DMS153 treated with DMSO at 0.1 percent for 48 hours (cell line): ENCODE results near the gene NGLY1.
A peak's percentile ranks its signal among the peaks of the same experiment; 100 is the strongest.

Experiments
- DNase-seq: peaks from one replicate; lab custom pipeline; 2025; ENCODE audit not compliant: unreplicated experiment; lab: John Stamatoyannopoulos, UW

The NGLY1 gene

GRCh38 chr3:25782938-25783660, at the start of gene NGLY1:
Gene NGLY1, minus strand, starts transcription at chr3:25783443. Its CDS starts 53 bp downstream, at chr3:25783390.
- DNase-seq = no peak

GRCh38 chr3:25831578-25831977, 48.3 kb upstream of the NGLY1 start:
- no peak for DNase-seq

- DNase-seq = no peak
Observed at GRCh38 chr3:25830373-25831280, 47.4 kb upstream of the NGLY1 start.

GRCh38 chr3:25826510-25826909, 43.3 kb upstream of the NGLY1 start:
- DNase-seq = no peak

GRCh38 chr3:25823314-25823713, 40.1 kb upstream of the NGLY1 start:
- no peak for DNase-seq

- no peak for DNase-seq
Observed at GRCh38 chr3:25821746-25822573, 38.7 kb upstream of the NGLY1 start.

GRCh38 chr3:25820816-25821486, 37.7 kb upstream of the NGLY1 start:
- no peak for DNase-seq

- DNase-seq = no peak
Observed at GRCh38 chr3:25820366-25820765, 37.1 kb upstream of the NGLY1 start.

GRCh38 chr3:25818335-25818734, 35.1 kb upstream of the NGLY1 start:
- no peak for DNase-seq

- no peak for DNase-seq
Observed at GRCh38 chr3:25817638-25818037, 34.4 kb upstream of the NGLY1 start.

- DNase-seq = no peak
Observed at GRCh38 chr3:25817107-25817506, 33.9 kb upstream of the NGLY1 start.

GRCh38 chr3:25812644-25813043, 29.4 kb upstream of the NGLY1 start:
- DNase-seq = no peak

GRCh38 chr3:25804676-25805075, 21.4 kb upstream of the NGLY1 start:
- no peak for DNase-seq

- no peak for DNase-seq
Observed at GRCh38 chr3:25803833-25804232, 20.6 kb upstream of the NGLY1 start.

- DNase-seq = no peak
Observed at GRCh38 chr3:25801786-25802185, 18.5 kb upstream of the NGLY1 start.

GRCh38 chr3:25789596-25790556, 6.6 kb upstream of the NGLY1 start, which contains the start of gene OXSM:
Gene OXSM, plus strand, starts transcription at chr3:25790090. Its CDS starts 931 bp downstream, at chr3:25791021.
- DNase-seq = peak; percentile 16

GRCh38 chr3:25789209-25789595, 6.0 kb upstream of the NGLY1 start:
- no peak for DNase-seq

- no peak for DNase-seq
Observed at GRCh38 chr3:25787689-25788088, 4.4 kb upstream of the NGLY1 start.

- DNase-seq = no peak
Observed at GRCh38 chr3:25785826-25786225, 2.6 kb upstream of the NGLY1 start.

GRCh38 chr3:25784971-25785370, 1.7 kb upstream of the NGLY1 start:
- DNase-seq = no peak
